Measurements from ENCODE around the gene CCDC40. TPM values are rescaled to one million over a fixed set of nuclear protein-coding genes. Genes with fewer than 3 reads are reported as not detected.

CCDC40 gene
- total RNA-seq, 6 experiments from 2014 or later, result 1.7 to 3.1 (median 2.1) TPM

DNA sequence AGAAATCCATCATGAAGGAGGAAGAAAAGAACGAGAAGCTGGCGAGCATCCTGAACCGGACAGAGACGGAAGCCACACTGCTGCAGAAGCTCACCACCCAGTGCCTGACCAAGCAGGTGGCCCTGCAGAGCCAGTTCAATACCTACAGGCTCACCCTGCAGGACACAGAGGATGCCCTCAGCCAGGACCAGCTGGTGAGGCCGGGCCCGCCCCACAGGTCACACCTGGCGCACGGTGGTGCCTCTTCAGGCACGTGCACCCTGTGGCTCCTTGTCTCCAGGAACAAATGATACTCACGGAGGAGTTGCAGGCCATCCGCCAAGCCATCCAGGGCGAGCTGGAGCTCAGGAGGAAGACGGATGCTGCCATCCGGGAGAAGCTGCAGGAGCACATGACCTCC is 45.2 kb downstream of the CCDC40 start:
- TF ChIP-seq POLR2A (IDR thresholded peaks at IDR 0.05), result no peak
- TF ChIP-seq, protein P1, sequence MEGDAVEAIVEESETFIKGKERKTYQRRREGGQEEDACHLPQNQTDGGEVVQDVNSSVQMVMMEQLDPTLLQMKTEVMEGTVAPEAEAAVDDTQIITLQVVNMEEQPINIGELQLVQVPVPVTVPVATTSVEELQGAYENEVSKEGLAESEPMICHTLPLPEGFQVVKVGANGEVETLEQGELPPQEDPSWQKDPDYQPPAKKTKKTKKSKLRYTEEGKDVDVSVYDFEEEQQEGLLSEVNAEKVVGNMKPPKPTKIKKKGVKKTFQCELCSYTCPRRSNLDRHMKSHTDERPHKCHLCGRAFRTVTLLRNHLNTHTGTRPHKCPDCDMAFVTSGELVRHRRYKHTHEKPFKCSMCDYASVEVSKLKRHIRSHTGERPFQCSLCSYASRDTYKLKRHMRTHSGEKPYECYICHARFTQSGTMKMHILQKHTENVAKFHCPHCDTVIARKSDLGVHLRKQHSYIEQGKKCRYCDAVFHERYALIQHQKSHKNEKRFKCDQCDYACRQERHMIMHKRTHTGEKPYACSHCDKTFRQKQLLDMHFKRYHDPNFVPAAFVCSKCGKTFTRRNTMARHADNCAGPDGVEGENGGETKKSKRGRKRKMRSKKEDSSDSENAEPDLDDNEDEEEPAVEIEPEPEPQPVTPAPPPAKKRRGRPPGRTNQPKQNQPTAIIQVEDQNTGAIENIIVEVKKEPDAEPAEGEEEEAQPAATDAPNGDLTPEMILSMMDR (IDR thresholded peaks at IDR 0.05), result no peak
- H3K4me1 ChIP-seq, result peaks cover 0 to 6% (median 0%) of the 10 kb centered on the region in 4 donors
- H3K9me3 ChIP-seq, result no peaks in the 10 kb centered on the region
- H3K27me3 ChIP-seq, result no peaks in the 10 kb centered on the region
- intact Hi-C loops (cut with DNase I), result loop anchor here in 1 of 2 donors (10.0 kb wide), 1 partner anchor 173 kb away; no protein-coding TSS in a partner anchor
- ATAC-seq (no peak), DNase-seq (no peak)
- H3K27ac ChIP-seq, result no peak overlapping the region
- H3K36me3 ChIP-seq, result no peaks in the 10 kb centered on the region
- H3K4me3 ChIP-seq, result no peak overlapping the region
- 90% methylated on average over 2 of the region's 14 CpGs for WGBS (ENCODE audit: insufficient coverage, low coverage, low lambda C conversion rate, missing lambda C conversion rate)

- Histone ChIP-seq H3K4me3 (no peak overlapping the region), H3K4me1 (peaks cover 0 to 6% (median 0%) of the 10 kb centered on the region in 4 donors), H3K9me3 (no peaks in the 10 kb centered on the region), H3K27ac (no peak overlapping the region), H3K27me3 (no peaks in the 10 kb centered on the region), H3K36me3 (no peaks in the 10 kb centered on the region)
- no peak for TF ChIP-seq POLR2A (IDR thresholded peaks at IDR 0.05)
- TF ChIP-seq, protein P1 (IDR thresholded peaks at IDR 0.05), result peak; percentile 57 to 80 (median 76)
- ATAC-seq (peak; percentile 72 to 90 (median 86)), DNase-seq (peak in 1 of 3 donors; percentile 70)
- WGBS (ENCODE audit: insufficient coverage, low coverage, low lambda C conversion rate, missing lambda C conversion rate), result 28% methylated on average over 15 of the region's 20 CpGs
- intact Hi-C loops (cut with DNase I), result loop anchor here in 1 of 2 donors (10.0 kb wide), 1 partner anchor 172 kb away; no protein-coding TSS in a partner anchor
These were observed 46.1 kb downstream of the CCDC40 start for GRCh38 chr17:80082403-80083135.

- WGBS (ENCODE audit: insufficient coverage, low coverage, low lambda C conversion rate, missing lambda C conversion rate), result no CpG with 5 or more reads among the region's 13 CpGs
- Histone ChIP-seq H3K27me3 (no peaks in the 10 kb centered on the region), H3K4me3 (no peak overlapping the region), H3K9me3 (no peaks in the 10 kb centered on the region), H3K36me3 (no peaks in the 10 kb centered on the region), H3K4me1 (peaks cover 0 to 6% (median 0%) of the 10 kb centered on the region in 4 donors), H3K27ac (no peak overlapping the region)
- DNase-seq (no peak), ATAC-seq (peak in 1 of 4 donors; percentile 9)
- intact Hi-C loops (cut with DNase I), result loop anchor here in 1 of 2 donors (10.0 kb wide), 1 partner anchor 172 kb away; no protein-coding TSS in a partner anchor
- no peak for TF ChIP-seq POLR2A (IDR thresholded peaks at IDR 0.05)
- TF ChIP-seq, protein P1 (IDR thresholded peaks at IDR 0.05), result no peak
These were observed 46.8 kb downstream of the CCDC40 start for GRCh38 chr17:80083136-80083661.

DNA sequence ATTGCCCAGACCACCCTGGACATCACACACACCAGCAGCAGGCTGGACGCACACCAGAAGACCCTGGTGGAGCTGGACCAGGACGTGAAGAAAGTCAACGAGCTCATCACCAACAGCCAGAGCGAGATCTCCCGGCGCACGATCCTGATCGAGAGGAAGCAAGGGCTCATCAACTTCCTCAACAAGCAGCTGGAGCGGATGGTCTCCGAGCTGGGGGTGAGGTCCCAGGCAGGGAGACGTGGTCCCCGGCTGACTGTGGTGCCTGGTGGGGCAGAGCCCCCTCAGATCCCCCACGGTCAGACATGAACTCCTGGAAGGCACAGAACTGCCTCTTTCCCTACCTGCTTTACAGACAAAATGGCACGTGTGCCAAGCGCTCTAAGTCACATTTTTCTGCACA is 48.3 kb downstream of the CCDC40 start:
- no peak for ATAC-seq
- 95% methylated on average over 4 of the region's 15 CpGs for WGBS (ENCODE audit: insufficient coverage, low coverage, low lambda C conversion rate, missing lambda C conversion rate)
- no peak overlapping the region for H3K4me3 ChIP-seq
- intact Hi-C loops (cut with DNase I), result loop anchor here in 1 of 2 donors (10.0 kb wide), 1 partner anchor 170 kb away; no protein-coding TSS in a partner anchor
- no peak overlapping the region for H3K27ac ChIP-seq
- H3K27me3 ChIP-seq, result no peaks in the 10 kb centered on the region
- no peaks in the 10 kb centered on the region for H3K36me3 ChIP-seq
- H3K4me1 ChIP-seq, result peaks cover 0 to 6% (median 0%) of the 10 kb centered on the region in 4 donors
- no peak for DNase-seq
- no peak for TF ChIP-seq POLR2A (IDR thresholded peaks at IDR 0.05)
- TF ChIP-seq, protein P1 (IDR thresholded peaks at IDR 0.05), result no peak
- H3K9me3 ChIP-seq, result no peaks in the 10 kb centered on the region
